NCI-H2196 (cell line): ENCODE measurements around the gene NEFH.
"Not testable (repeated sequence)": the region's sequence is repeated elsewhere in the genome, so short reads cannot be mapped to it uniquely, and the experiment has no call there.

Source experiments
- DNase-seq: peaks from one replicate; lab custom pipeline; 2025; ENCODE audit not compliant: unreplicated experiment; lab: John Stamatoyannopoulos, UW

The NEFH gene

GRCh38 chr22:29489127-29489780 lies 9.2 kb downstream of the NEFH start:
- not testable (repeated sequence) for DNase-seq

- no peak for DNase-seq
Measured at GRCh38 chr22:29491012-29491411, 11.0 kb downstream of the NEFH start.

- no peak for DNase-seq
Measured at GRCh38 chr22:29493636-29494035, 13.6 kb downstream of the NEFH start.

- no peak for DNase-seq
Measured at GRCh38 chr22:29499852-29500251, 19.8 kb downstream of the NEFH start.

GRCh38 chr22:29503811-29504372 lies 23.9 kb downstream of the NEFH start:
- no peak for DNase-seq

- no peak for DNase-seq
Measured at GRCh38 chr22:29509298-29509697, 29.3 kb downstream of the NEFH start.

GRCh38 chr22:29509815-29510214 lies 29.8 kb downstream of the NEFH start:
- no peak for DNase-seq

GRCh38 chr22:29510542-29510941 lies 30.5 kb downstream of the NEFH start:
- no peak for DNase-seq

GRCh38 chr22:29511126-29511862 lies 31.3 kb downstream of the NEFH start:
- no peak for DNase-seq

- no peak for DNase-seq
Measured at GRCh38 chr22:29512031-29512430, 32.0 kb downstream of the NEFH start.

- DNase-seq, result peak; percentile 45
Measured at GRCh38 chr22:29517215-29517908, 37.3 kb downstream of the NEFH start.

GRCh38 chr22:29518427-29518826 lies 38.4 kb downstream of the NEFH start:
- DNase-seq, result no peak

GRCh38 chr22:29519996-29520395 lies 40.0 kb downstream of the NEFH start:
- DNase-seq, result no peak

GRCh38 chr22:29520851-29521250 lies 40.8 kb downstream of the NEFH start:
- DNase-seq, result no peak

- DNase-seq, result no peak
Measured at GRCh38 chr22:29521526-29521925, 41.5 kb downstream of the NEFH start.

GRCh38 chr22:29523761-29524160 lies 43.7 kb downstream of the NEFH start:
- no peak for DNase-seq

GRCh38 chr22:29524442-29525191 lies 44.6 kb downstream of the NEFH start:
- DNase-seq, result no peak

- no peak for DNase-seq
Measured at GRCh38 chr22:29528144-29528543, 48.1 kb downstream of the NEFH start.

GRCh38 chr22:29530716-29531115 lies 50.7 kb downstream of the NEFH start:
- no peak for DNase-seq

GRCh38 chr22:29531419-29531818 lies 51.4 kb downstream of the NEFH start:
- no peak for DNase-seq

- no peak for DNase-seq
Measured at GRCh38 chr22:29536411-29536810, 56.4 kb downstream of the NEFH start.
